AG08396 (cell line): ENCODE measurements around the gene IRX2.

Experiments used
- DNase-seq: peaks from one replicate; pipeline ENCODE4 v3.0.0; 2012; ENCODE audit warnings: low spot score, mixed read lengths

The IRX2 gene

GRCh38 chr5:2718115-2718514 is 33.4 kb downstream of the IRX2 start:
- DNase-seq = no peak

GRCh38 chr5:2715856-2716255 is 35.6 kb downstream of the IRX2 start:
- no peak for DNase-seq

- DNase-seq = no peak
Measured at GRCh38 chr5:2714805-2715204, 36.7 kb downstream of the IRX2 start.

GRCh38 chr5:2714026-2714425 is 37.5 kb downstream of the IRX2 start:
- DNase-seq = no peak

- DNase-seq = no peak
Measured at GRCh38 chr5:2711446-2712425, 39.7 kb downstream of the IRX2 start.

GRCh38 chr5:2710910-2711309 is 40.6 kb downstream of the IRX2 start:
- DNase-seq = no peak

GRCh38 chr5:2709976-2710689 is 41.3 kb downstream of the IRX2 start:
- DNase-seq = no peak

GRCh38 chr5:2708751-2709150 is 42.7 kb downstream of the IRX2 start:
- no peak for DNase-seq

- DNase-seq = no peak
Measured at GRCh38 chr5:2708132-2708531, 43.3 kb downstream of the IRX2 start.

GRCh38 chr5:2705861-2706260 is 45.6 kb downstream of the IRX2 start:
- DNase-seq = no peak

GRCh38 chr5:2704806-2705645 is 46.5 kb downstream of the IRX2 start:
- no peak for DNase-seq

- DNase-seq = no peak
Measured at GRCh38 chr5:2704111-2704510, 47.4 kb downstream of the IRX2 start.

- no peak for DNase-seq
Measured at GRCh38 chr5:2703615-2704014, 47.9 kb downstream of the IRX2 start.

GRCh38 chr5:2703041-2703440 is 48.4 kb downstream of the IRX2 start:
- DNase-seq = no peak

- no peak for DNase-seq
Measured at GRCh38 chr5:2702096-2702879, 49.2 kb downstream of the IRX2 start.

- DNase-seq = no peak
Measured at GRCh38 chr5:2701592-2701991, 49.9 kb downstream of the IRX2 start.

GRCh38 chr5:2700876-2701275 is 50.6 kb downstream of the IRX2 start:
- DNase-seq = no peak

- DNase-seq = no peak
Measured at GRCh38 chr5:2699686-2700085, 51.8 kb downstream of the IRX2 start.

GRCh38 chr5:2699231-2699630 is 52.2 kb downstream of the IRX2 start:
- no peak for DNase-seq

GRCh38 chr5:2698581-2698980 is 52.9 kb downstream of the IRX2 start:
- DNase-seq = no peak

GRCh38 chr5:2697446-2698200 is 53.9 kb downstream of the IRX2 start:
- no peak for DNase-seq
